Type B pancreatic cell (in vitro differentiated cells): ENCODE measurements around the gene SYTL1. TPM values are rescaled to one million over a fixed set of nuclear protein-coding genes. Genes with fewer than 3 reads are reported as not detected.

Experiments used
- DNase-seq: peaks from one replicate; pipeline ENCODE4 v3.0.0; 2021; ENCODE audit warnings: mixed read lengths; ENCODE audit not compliant: unreplicated experiment; ENCODE audit errors: extremely low spot score
- H3K27ac Mint-ChIP-seq: 2 replicates; pipeline ENCODE4 v1.8.0; 2021; ENCODE audit warnings: mild to moderate bottlenecking, mixed read lengths
- H3K27me3 Mint-ChIP-seq: 2 replicates; pipeline ENCODE4 v1.8.0; 2021; ENCODE audit warnings: mixed read lengths
- H3K36me3 Mint-ChIP-seq: 2 replicates; pipeline ENCODE4 v1.8.0; 2021; ENCODE audit warnings: mixed read lengths
- H3K4me1 Mint-ChIP-seq: one replicate; pipeline ENCODE4 v1.8.0; 2021; ENCODE audit warnings: mixed read lengths; ENCODE audit not compliant: unreplicated experiment
- H3K4me3 Mint-ChIP-seq: 2 replicates; pipeline ENCODE4 v1.8.0; 2021; ENCODE audit warnings: mild to moderate bottlenecking, mixed read lengths
- H3K9me3 Mint-ChIP-seq: 2 replicates; pipeline ENCODE4 v1.8.0; 2021; ENCODE audit warnings: mixed read lengths
- CTCF ChIP-seq: fragments of 200-600 bp; sonication (generic); conservative IDR thresholded peaks from 2 replicates; pipeline ENCODE4 v1.5.0; 2021; ENCODE audit warnings: antibody characterized with exemption, mild to moderate bottlenecking
- total RNA-seq: library from RNA; stranded (reverse); gene quantifications from 2 replicates; pipeline ENCODE4 v1.2.1, GENCODE V29; 2021; ENCODE audit warnings: low replicate concordance

SYTL1 gene
- total RNA-seq, 1 donor from 2014 or later, result 37.2 TPM

DNA sequence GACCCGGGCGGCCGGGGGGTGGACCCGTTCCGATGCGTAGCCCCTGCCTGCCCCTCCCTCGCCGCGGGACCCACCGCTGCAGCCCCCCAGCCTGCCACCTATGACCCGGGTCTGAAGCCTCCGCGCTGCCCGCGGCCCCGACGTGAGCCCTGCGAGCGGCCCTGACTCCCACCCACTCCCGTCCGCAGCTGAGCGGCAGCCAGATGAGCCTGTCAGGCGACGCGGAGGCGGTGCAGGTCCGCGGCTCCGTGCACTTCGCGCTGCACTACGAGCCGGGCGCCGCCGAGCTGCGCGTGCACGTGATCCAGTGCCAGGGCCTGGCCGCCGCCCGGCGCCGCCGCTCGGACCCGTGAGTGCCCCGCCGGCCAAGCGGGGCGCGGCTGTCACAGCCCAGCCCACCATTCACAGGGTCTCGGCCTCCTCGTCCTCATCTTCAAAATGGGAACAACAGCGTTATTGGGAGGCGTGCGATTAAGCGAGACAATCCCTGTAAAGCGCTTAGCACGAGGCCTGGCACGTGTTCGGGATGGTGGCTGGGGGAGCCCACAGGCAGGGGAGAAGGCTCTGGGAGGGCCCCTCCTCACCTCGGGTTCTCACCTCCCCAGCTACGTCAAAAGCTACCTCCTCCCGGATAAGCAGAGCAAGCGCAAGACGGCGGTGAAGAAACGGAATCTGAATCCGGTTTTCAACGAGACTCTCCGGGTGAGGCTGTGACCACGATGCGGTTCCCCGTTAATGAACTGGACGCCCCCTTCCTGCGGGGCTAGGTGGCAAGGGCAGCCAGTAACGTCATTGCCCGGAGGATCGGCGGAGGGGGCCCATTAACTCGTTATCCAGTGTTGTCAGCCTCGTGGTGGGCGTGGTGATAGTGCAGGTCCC lies 8.2 kb downstream of the SYTL1 start:
- no peak for DNase-seq
- Mint-ChIP-seq H3K27me3 (peaks cover 4% of the 10 kb centered on the region), H3K27ac (peak overlapping the region; percentile 66), H3K36me3 (peaks cover 4% of the 10 kb centered on the region), H3K4me3 (peak overlapping the region; percentile 68), H3K9me3 (no peaks in the 10 kb centered on the region), H3K4me1 (peaks cover 9% of the 10 kb centered on the region)
- TF ChIP-seq CTCF, result no peak

- Mint-ChIP-seq H3K27ac (peak overlapping the region; percentile 66), H3K4me1 (peaks cover 9% of the 10 kb centered on the region), H3K9me3 (no peaks in the 10 kb centered on the region), H3K27me3 (peaks cover 4% of the 10 kb centered on the region), H3K4me3 (peak overlapping the region; percentile 69), H3K36me3 (peaks cover 4% of the 10 kb centered on the region)
- no peak for DNase-seq
- no peak for TF ChIP-seq CTCF
Measured at GRCh38 chr1:27350663-27351540, 9.1 kb downstream of the SYTL1 start.

GRCh38 chr1:27351541-27352107 lies 9.8 kb downstream of the SYTL1 start:
- Mint-ChIP-seq H3K27me3 (peaks cover 4% of the 10 kb centered on the region), H3K4me1 (peaks cover 9% of the 10 kb centered on the region), H3K4me3 (peak overlapping the region; percentile 69), H3K36me3 (peaks cover 4% of the 10 kb centered on the region), H3K9me3 (no peaks in the 10 kb centered on the region), H3K27ac (peak overlapping the region; percentile 31)
- DNase-seq, result no peak
- TF ChIP-seq CTCF, result no peak

- no peak for TF ChIP-seq CTCF
- no peak for DNase-seq
- H3K4me3 Mint-ChIP-seq, result no peak overlapping the region
- H3K27ac Mint-ChIP-seq, result no peak overlapping the region
- H3K9me3 Mint-ChIP-seq, result no peaks in the 10 kb centered on the region
- H3K27me3 Mint-ChIP-seq, result peaks cover 8% of the 10 kb centered on the region
- no peaks in the 10 kb centered on the region for H3K36me3 Mint-ChIP-seq
- H3K4me1 Mint-ChIP-seq, result peaks cover 5% of the 10 kb centered on the region
Measured at GRCh38 chr1:27353166-27353565, 11.3 kb downstream of the SYTL1 start.

DNA sequence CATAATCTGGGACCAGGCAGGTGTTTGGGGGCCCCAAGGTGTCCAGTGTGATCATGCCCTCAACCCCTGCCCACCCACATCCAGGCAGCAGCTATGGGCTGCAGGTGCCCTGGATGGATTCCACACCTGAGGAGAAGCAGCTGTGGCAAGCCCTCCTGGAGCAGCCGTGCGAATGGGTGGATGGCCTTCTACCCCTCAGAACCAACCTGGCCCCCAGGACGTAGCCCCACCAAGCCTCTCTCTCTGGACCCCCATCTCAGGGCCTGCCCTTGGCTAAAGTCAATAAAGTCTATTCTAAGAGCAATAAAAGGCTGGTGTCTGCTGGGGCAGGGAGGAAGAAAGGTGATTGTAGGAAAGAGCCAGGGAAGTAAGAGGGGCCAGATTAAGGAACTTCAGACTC lies 11.8 kb downstream of the SYTL1 start:
- H3K27me3 Mint-ChIP-seq, result peaks cover 8% of the 10 kb centered on the region
- no peak overlapping the region for H3K27ac Mint-ChIP-seq
- TF ChIP-seq CTCF, result no peak
- no peak for DNase-seq
- no peaks in the 10 kb centered on the region for H3K36me3 Mint-ChIP-seq
- no peak overlapping the region for H3K4me3 Mint-ChIP-seq
- peaks cover 5% of the 10 kb centered on the region for H3K4me1 Mint-ChIP-seq
- no peaks in the 10 kb centered on the region for H3K9me3 Mint-ChIP-seq
